Amygdala (tissue), 56 donors: ENCODE data around the gene CXCL3.

Experiments
- DNase-seq, 56 donors: peaks; one replicate each; lab custom pipeline; 2025; lab: John Stamatoyannopoulos, UW

The CXCL3 gene

DNA sequence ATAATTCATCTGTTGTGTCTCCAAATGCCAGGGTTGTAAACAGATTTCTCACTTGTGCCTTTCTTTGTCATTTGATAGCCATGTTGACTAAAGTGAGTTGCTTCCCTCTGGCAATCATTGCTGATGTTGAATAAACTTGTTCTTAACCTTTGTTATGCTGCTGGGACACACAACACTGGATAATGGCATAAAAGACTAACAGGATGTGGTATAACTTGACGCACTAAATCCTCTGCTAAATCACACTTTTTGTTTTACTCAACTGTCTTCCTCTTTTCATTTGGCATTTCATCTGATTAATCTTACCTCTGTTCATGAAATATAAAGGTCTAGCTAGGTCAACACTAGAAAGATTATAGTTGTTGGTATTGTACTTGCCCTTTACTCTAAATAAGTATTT, 22.4 kb downstream of the CXCL3 start:
- DNase-seq = no peak

DNA sequence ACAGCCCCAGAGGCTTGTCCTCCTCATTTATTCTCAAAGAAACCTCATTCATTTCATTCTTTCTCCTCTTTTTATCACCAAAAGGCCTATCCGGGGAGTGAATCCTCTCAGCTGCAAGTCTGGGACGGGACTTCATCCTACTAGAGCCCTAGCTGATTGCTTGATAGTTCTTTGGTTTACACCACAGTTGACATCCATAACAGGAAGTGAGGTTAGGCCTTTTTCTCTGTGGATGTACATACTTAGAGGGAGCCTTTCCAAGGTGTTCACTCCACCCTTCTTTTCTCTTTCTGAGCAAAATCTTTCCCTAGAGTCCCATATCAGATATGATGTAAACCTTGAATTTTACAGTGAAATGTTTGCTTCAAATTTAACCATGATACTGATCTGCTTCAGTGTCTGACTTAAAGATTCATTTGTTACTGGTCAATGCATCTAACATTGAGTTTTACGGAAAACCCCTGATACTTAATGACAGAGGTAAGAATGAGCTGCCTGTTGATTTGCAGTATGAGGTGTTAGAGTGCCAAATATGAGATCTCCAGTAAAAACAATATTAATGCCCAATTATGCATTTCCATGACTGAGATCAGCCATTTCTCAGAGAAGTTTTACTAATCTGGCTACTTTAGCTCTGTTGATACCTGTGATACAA, 23.2 kb downstream of the CXCL3 start:
- DNase-seq = no peak

DNA sequence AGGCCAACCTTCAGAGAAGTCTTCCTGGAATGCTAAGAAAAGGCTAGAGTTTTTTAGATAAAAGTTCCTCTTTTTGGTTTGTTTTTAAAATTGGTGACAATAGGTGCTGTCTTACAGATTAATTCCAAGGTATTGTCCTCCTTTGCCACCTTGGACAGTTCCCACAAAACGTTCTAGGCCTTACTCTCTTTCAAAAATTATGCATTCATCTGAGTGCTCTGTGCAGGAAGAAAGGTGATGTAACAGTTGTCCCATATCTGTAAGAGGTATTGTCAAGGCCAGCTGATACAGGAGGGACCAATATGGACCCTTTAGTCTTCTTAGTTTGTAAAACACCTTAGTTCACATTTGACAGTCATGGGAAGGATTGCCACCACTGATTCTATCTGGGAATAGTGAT, 24.2 kb downstream of the CXCL3 start:
- no peak for DNase-seq

DNA sequence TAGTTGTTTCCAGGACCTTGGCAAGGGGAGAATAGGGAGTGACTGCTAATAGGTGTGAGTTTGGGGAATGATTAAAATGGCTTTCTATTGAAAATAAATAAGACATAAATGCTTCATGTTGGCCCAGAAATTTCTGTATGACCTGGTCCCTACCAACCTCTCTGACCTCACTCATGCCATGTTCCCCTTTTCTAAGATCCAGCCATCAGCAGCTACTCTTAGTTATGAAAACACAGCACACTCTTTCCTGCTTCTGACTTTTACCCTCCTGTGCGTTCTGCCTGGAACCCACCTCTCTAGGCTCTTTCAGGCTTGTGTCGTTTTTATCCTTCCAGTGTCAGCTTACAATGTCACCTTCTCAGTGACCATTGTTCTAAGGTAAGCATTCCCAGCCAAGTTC, 25.2 kb downstream of the CXCL3 start:
- no peak for DNase-seq

DNA sequence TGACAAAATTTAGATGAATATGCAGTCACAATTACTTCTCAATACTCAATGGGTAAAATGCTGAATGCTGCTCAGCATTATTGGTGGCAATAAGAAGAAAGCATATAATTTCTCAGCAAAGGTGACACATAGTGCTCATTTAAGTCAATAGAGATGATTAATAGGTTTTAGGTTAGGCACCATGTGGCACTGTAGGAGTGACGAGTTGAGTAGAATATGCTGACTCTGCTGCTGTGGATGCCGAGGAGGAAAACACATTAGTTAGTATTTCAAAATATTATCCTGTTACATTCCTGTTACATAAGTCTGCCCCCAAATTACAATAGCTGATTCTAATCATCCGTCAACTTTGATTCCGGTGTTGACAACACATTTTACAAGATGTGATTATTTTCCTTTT, 26.4 kb downstream of the CXCL3 start:
- DNase-seq = no peak

DNA sequence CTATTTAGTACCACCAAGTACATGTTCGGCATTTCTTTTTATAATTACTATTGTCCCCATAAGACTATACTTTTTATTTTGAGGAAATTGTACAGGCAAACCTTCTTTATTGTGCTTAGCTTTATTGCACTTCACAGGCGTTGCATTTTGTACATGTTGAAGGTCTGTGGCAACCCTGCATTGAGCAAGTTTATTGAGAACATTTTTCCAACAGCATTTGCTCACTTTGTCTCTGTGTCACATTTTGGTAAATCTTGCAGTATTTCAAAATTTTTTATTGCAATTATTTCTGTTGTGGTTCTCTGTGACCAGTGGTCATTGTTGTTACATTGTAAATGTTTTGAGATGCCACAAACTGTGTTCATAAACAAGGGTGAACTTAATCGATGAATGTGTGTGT, 29.2 kb downstream of the CXCL3 start:
- DNase-seq = no peak

DNA sequence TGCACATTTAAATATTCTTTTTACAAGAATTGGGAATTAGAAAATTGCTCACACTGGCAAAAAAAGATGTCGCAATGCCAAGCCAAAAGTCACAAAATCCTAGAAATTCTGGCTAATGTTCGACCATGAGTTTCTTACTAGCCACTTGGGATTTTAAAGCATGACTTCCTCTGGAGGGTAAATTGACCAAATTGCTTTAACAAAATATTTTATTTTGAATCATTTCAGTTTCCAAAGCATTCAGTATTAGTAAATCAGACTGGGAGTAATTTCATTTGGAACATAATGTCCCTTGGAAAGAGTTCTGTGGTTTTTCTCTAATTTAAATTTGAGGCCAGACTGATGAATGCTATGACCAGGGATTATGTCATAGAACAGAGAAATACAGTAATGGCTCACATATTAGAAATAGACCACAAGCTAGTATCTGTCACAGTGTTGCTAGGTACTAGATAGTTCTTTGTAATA, 32.4 kb downstream of the CXCL3 start:
- DNase-seq = no peak

DNA sequence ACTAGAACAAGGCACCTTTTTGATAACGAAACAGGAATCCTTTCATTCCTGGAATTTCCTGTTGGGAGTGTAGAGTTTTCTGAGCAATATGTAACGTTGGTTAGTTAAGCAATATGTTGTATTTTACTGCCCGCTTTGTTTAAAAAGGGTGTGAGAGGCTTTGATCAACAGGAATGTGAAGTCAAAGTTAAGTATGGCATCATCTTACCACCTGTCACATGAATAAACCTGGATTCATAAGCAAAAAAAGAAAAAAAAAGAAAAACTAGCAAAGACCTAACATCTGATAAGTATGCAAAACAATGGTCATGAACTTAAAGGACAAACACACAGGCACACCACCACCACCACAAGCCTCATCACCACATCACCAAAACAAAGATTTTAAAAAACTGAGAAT, 33.0 kb downstream of the CXCL3 start:
- no peak for DNase-seq

DNA sequence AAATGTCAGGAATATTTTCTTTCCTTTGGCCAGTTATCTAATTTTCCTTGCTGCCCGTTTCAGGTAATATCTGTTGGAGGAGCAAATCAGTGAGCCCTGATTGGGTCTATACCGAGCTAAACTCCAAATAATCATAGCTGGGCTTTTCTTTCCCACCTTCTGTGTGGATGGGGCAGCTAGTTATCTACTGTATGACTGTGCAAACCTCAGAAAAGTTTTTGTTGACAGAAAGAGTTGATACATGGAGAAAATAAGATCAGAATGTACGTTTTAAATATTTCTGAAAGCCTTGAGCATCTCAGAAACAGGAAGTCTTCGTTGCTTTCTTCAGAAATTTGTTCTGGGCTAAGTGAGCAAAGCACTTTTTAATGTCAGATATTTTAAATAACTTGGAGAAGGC, 33.8 kb downstream of the CXCL3 start:
- no peak for DNase-seq

DNA sequence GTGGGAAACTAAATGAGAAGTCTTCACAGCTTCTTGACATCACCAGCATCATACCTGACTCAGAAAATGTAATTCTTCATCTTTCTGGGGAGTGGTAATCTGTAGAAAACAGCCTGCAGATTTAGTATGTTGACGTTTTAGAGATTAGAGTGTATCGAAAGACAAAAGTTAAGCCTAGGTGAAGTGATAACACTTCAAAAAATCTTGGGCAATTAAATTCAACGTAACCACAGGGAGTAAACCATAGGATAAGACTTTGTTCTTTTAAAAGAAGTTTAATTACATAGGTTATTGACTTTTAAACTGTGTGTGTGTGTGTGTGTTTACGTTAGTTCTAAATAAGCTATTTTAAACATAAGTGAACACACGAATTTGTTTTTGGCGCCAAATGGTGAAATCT, 38.2 kb downstream of the CXCL3 start:
- DNase-seq = no peak

DNA sequence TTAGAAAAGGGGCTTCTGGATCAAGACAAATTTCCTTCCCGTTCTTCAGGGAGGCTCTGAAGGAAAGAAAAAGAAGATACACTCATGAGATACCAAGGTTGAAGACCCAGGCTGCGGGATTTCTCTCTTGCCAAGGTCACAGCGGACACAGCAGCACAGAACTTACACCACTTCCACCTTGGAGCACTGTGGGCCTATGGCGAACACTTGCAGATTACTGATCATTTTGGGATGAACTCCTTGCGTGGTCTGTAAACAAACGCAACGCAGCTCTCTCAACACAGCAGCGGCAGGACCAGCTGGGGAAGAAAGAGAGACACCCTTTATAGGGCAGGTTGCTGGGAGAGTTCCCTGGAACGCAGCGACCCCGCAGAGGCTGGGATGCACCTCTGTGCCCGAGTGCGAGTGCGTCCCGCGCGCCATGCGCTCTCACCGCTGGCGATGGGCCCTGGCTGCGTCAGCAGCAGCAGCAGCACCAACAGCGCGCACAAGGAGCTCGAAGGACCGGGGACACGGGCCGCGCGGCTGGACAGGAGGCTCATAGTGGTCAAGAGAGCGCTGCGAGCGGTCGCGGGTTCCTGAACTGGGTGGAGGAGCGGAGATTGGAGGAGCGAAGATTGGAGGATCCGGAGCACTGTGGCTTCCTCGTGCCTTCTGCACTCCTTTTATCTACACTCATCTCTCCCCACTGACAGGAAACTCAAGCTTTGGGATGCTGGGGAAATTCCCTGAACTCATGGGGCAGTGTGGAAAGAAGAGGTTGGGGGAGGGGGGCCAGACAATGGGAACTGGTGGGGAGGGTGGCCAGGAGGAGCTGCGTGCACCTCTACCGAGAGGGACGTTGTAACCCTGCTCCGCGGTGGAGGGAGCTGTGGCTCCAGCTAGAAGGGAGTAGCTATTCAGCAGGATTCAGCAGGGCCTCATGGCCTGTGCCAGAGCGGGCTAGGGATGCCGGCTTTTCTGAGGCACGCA, 40.2 kb downstream of the CXCL3 start, which contains the start of gene CXCL5:
TSS of gene CXCL5 (minus strand) at position 638 of the 972 bp plus-strand sequence. CDS start at position 542, 96 bp downstream.
- DNase-seq = peak in 24 of 56 donors; percentile 1 to 62 (median 14)

DNA sequence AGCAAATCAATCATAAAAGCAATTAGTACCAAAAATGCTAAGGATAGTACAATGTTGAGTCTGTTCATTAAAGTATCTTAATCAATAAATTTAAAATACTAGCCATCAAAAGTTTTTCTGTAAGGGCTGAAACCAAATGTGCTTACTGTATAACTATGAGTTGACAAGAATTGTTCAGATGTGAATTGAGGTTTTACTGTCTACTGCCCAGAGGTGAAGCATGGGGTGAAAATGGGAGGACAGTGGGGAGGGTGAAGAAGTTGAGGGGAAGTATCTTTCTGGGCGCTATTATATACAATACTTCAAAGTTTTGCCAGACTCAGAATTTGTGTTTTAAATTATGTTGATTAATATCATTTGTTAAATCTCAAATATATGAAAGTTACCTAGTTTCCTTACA, 46.4 kb downstream of the CXCL3 start:
- no peak for DNase-seq

DNA sequence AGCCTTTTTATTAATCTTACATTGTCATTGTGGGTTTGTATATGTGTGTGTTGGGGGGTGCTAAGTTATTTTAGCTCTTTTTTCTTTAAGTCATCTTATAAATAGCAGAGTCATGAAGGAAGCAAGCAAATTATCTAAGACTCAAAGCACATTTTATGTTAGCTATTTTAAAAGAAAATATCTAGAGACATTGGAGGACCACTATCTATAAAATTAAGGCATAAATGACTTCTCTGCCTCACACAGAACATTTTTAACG, 46.8 kb downstream of the CXCL3 start:
- no peak for DNase-seq

DNA sequence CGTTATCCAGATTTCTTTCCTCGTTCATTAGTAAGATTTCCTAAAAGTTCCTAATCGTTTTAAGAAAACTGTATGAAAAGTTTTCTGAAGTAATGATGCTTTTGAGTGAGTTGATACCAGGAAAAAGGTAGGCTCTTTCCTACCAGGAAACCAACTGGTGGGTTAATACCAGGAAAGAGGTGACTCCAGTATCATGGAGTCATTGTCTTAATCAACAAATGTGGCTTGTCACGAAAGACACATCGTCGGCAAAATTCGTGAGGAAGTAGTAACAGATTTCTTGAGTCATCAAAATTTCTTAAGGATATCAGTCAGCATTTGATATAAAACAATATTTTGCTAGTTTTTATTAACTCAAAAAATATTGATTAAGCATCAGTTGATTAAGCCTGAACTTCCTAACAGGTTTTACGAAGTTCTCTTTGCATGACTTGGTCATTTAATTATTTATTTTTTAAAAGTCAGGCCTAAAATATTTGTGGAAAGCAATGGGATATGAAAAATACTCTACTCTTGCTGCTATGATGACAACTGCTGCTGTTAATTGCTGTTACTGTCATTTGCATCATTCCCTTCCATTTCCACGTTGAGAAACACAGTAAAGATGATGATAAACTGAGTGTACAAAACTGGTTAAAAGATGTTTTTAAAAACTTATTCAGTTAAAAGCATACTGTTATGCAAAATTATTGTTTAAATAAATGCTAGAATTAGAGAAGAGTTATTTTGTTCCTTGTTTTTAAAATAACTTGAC, 47.3 kb downstream of the CXCL3 start:
- DNase-seq = no peak

DNA sequence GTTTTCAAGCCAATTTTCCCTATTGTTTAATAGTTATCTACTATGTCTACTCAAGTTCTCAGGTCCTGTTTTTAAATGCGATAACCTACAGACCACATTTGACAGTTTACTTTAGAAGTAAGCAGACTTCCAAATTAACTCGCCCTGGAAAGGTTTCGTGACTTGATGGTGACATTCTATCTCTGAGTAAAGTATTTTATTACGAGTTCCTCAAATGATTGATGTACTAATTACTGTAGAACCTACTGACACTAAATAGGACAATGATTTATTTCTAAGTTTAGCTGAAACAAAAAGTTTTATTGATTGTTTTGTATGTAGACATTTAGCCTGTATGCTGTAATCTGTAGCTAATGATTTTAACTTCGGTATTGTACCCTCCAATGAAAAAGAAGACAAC, 48.6 kb downstream of the CXCL3 start:
- no peak for DNase-seq

DNA sequence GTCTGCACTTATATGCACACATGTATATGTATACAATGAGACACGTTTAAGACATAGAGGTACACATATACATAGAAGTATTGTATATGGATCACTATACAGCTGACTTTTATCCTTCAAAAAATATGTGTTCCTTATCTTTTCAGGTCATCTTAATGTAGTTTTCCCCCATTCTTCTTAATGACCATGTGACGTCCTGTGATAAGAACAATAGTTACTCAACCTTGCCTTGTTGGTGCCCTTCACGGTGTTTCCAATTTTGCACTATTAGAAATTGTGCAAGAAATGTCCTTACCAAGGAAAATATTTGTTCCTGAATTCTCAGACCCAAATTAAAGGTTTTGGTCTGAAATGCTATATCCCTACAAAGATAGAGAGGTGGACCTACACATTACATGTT, 49.5 kb downstream of the CXCL3 start:
- DNase-seq = no peak

DNA sequence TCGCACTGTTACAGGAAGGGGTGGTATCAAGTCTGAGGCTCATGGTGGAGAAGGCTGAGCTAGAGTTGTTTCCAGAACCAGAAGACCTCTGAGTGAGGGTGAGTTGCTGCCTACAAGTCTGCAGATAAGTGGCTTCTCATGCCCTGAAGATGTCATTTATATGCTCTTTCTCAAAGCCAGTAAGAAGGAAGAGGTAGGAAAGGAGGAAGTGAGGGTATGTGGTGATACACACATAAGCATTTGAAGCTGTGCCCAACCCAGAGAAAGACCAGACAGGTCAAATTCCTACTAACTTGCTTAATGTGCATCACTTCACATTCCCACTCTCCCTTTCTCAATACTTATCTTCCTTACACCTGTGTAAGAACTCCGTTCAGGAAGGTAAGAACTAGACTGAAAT, 50.4 kb downstream of the CXCL3 start, which contains the start of gene PPBP:
TSS of gene PPBP (minus strand) at position 130 of the 400 bp plus-strand sequence. CDS start at position 43, 87 bp downstream.
- no peak for DNase-seq
